ENCODE results near the gene ABRAXAS1. TPM values are rescaled to one million over a fixed set of nuclear protein-coding genes. Genes with fewer than 3 reads are reported as not detected.

ABRAXAS1 gene
- total and polyA plus RNA-seq, 2 of the 13 experiments (the other 11 are each of a cell fraction or from before 2014, with no cell fraction given), result 14.1 to 14.7 TPM

GRCh38 chr4:83484500-83485461 is at the start of gene ABRAXAS1 (continued):
- TF ChIP-seq TFAP4 (IDR thresholded peaks at IDR 0.05; ENCODE audit: borderline replicate concordance, low read depth) (no peak), ISX (CRISPR knock-in tag; conservative IDR thresholded peaks at IDR 0.05) (no peak), ZNF619 (CRISPR knock-in tag; IDR thresholded peaks at IDR 0.05) (peak; percentile 94; the same call in 1 of the 2 replicates), ZNF710 (CRISPR knock-in tag; IDR thresholded peaks at IDR 0.05; ENCODE audit: borderline replicate concordance) (peak; percentile 50; the same call in 1 of the 2 replicates), LRRFIP1 (CRISPR knock-in tag; conservative IDR thresholded peaks at IDR 0.05) (no peak), TCF7 (IDR thresholded peaks at IDR 0.05; ENCODE audit: low read depth) (no peak), ZNF12 (CRISPR knock-in tag; IDR thresholded peaks at IDR 0.05) (peak; percentile 34; the same call in 1 of the 2 replicates), ZNF770 (CRISPR knock-in tag; IDR thresholded peaks at IDR 0.05) (peak; percentile 30; the same call in 1 of the 2 replicates), ZNF597 (CRISPR knock-in tag; IDR thresholded peaks at IDR 0.05) (no peak), SRSF4 (IDR thresholded peaks at IDR 0.05; ENCODE audit: low read depth, low read length, poor library complexity, severe bottlenecking) (no peak), KDM5B (CRISPR knock-in tag; IDR thresholded peaks at IDR 0.05; ENCODE audit: borderline replicate concordance) (peak; percentile 92; the same call in 1 of the 2 replicates), ZBTB39 (CRISPR knock-in tag; IDR thresholded peaks at IDR 0.05) (peak; percentile 77; the same call in 1 of the 2 replicates)

Measured in HepG2 (cell line).